Activated CD4-positive, alpha-beta T cell treated with anti-CD3 and anti-CD28 coated beads, Interleukin-2, amount 50 U/mL, for 4 hours (primary cell): ENCODE results near the gene COL13A1.

Experiments used
- DNase-seq, 2 experiments: peaks; one replicate each; pipeline ENCODE4 v3.0.0-alpha.2; 2020

COL13A1 gene

GRCh38 chr10:69955897-69956740, 154.4 kb downstream of the COL13A1 start:
- DNase-seq = no peak

- DNase-seq = no peak
These were observed 155.1 kb downstream of the COL13A1 start for GRCh38 chr10:69956741-69957230.

DNA sequence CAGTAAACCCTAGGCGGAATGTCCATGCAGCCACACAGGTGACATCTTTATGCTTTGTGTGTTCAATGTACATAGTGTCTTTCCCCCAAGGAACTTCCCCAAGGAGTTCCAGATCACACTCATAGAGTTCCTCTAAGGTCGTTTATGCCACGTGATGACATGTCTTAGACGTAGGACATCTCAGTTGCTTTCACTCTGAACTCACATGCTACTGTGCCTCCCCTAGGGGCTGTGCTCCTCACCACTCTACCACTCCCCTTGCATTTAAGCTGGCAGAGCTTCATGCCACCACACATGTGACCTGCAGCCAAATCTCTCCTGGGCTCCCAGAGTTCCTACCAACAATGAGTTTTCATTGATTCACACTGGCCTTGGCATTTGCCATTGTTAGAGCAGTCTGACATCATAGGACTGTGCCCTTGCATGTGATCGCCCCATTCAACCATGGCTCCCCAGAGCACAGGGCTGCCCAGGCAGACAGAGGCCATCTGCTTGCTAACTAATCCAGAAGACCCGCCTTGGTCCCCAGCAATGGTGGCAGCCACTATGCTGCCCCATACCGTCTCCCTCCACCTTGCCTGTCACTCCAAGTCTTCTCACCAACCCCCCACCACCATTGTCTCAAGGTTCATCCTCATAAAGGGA, 155.7 kb downstream of the COL13A1 start:
- DNase-seq = no peak

- no peak for DNase-seq
These were observed 156.3 kb downstream of the COL13A1 start for GRCh38 chr10:69957886-69958555.

DNA sequence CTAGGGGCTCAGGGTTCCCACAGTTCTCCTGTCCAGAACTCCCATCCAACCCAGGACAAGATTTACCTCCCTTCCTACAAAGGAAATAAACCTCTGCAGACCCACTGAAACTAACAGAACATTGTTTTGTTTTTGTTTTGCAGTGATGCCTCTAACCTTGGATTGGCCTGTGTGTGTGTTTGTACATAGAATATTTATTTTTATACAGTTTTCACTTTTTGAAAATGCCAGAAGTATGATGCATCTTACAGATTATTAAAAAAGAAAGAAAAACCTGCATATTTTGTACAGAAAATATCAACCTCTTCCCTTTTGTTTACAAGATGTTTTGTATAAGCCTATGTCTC, 156.8 kb downstream of the COL13A1 start:
- no peak for DNase-seq

GRCh38 chr10:69959911-69960310, 158.2 kb downstream of the COL13A1 start:
- no peak for DNase-seq

DNA sequence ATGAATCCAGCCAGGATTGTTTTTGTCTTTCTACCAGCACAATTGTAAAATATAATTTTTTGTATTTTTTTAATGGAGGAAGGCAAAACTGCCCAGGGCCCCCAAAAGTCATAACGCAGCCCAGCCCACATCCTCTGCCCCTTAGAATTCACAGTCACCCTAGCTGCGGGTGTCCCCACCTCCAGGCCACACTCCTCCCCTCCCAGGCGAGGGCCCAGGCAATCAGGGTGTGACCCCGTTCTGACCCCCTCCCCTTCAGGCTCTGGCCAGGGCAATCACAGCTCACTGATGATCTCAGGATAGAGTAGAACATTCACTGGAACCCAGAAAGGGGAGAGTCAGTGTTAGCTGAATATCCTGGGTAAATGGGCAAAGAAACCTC, 158.9 kb downstream of the COL13A1 start:
- DNase-seq = no peak

DNA sequence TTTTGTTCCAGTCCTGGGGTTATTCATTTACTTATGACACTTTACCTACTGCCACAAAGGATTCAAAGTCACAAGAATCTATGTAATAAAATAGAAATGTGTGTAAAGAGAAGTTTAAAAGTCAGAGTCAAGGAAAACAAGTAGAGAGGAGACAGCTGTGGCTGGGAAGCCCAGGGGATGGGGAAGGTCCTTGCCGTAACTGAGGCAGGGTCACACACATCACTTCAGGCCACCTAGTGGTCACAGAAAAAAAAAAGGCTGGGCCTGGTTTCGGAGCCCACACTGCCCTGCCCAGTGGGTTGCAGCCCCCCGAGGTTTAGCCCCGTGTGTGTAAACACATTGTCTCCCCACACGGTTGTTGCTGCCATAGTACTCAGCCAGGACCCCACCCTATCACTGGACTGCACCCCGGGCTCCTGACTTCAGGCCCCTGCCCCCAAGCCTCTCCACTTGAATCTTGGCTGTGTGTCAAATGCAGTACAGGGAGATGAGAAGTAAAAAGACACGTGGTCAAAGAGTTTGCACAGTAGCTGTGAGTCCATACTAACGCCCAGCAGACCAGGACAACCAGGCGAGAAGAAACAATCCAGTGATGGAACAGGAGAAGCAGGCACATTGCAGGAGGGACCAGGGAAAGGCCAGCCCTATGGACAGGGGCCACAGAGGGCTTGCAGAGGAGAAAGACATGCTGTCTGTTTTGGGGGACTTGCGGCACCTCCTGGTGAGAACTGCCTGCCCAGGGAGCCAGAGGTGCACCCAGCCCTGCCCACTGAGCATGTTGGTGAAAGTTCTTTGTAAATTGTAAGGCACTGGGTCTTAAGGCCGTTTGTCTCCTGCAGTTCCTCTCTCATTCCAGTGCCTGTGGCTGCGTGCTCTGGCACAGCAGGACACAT, 159.5 kb downstream of the COL13A1 start:
- no peak for DNase-seq

- DNase-seq = no peak
These were observed 160.4 kb downstream of the COL13A1 start for GRCh38 chr10:69961881-69962745.

GRCh38 chr10:69962746-69963135, 161.0 kb downstream of the COL13A1 start:
- DNase-seq = no peak

- no peak for DNase-seq
These were observed 161.6 kb downstream of the COL13A1 start for GRCh38 chr10:69963178-69963834.

GRCh38 chr10:69963835-69964710, 162.4 kb downstream of the COL13A1 start:
- DNase-seq = no peak

DNA sequence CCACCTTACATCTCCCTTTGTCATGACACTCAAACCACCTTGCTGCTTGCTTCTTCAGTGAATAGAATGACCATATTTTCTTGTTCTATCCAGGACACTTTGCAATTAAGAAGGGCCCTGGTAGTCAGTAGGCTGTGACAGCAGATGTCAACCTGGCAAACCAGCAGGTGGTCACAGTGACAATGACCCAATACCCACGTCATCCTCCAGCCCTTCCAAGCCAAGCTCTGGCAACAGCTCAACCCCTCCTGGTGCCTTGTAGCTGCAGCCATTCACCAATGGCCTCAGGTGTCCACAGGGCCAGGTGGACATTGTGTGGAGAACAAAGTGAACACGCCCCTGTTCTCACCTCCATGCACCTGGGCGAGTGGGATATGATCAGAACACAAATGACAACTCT, 163.4 kb downstream of the COL13A1 start:
- DNase-seq = no peak

DNA sequence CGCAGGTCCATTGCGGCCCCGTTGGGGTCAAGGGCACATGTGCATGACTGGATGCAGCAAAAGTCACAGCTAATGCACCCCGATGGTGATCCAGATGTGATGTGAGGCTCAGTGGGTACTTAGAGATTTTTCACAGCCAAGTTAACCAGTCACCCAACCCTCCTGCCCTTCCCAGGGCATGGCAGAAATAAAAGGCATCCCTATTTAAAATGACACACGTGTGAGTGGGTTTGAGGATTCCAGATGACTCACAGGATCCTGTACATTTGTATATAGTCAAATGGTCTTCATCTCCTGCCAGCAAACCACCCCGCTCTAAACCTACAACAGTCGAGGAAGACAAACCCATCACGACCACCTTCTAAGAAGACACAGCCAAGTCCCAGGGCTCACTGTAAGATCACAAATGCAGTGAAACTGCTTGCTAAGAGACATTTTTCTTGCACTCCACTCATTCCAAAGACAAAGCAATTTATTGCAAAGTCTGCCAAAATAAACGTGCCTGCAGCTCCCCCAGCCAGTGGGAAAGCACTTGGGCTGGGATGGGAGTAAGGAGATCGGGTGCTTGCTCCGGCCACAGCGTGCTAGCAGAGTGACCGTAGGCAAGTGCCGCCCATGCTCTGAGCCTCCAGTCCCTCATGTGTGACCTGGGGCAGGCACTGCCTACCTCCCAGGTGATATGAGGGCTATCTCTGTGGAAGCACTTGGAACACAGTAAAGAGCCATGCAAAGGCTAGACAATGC, 164.4 kb downstream of the COL13A1 start:
- no peak for DNase-seq

GRCh38 chr10:69968830-69969229, 167.1 kb downstream of the COL13A1 start:
- no peak for DNase-seq

- no peak for DNase-seq
These were observed 168.3 kb downstream of the COL13A1 start for GRCh38 chr10:69969977-69970376.

- no peak for DNase-seq
These were observed 171.3 kb downstream of the COL13A1 start for GRCh38 chr10:69972981-69973397.

GRCh38 chr10:69973678-69974077, 172.0 kb downstream of the COL13A1 start:
- DNase-seq = no peak

GRCh38 chr10:69974551-69975155, 172.9 kb downstream of the COL13A1 start:
- DNase-seq = no peak
